Lung (tissue), 12 donors: ENCODE results near the gene SH3PXD2B. TPM values are rescaled to one million over a fixed set of nuclear protein-coding genes. Genes with fewer than 3 reads are reported as not detected.

Experiments
- ATAC-seq: fragments of 200-7000 bp; cut with Tn5 transposase; one replicate; pipeline ENCODE4 v1.9.1; 2020; ENCODE audit warnings: moderate number of reproducible peaks; ENCODE audit not compliant: insufficient read depth, low FRiP score
- DNase-seq, 3 donors: peaks; one replicate each; pipeline ENCODE4 v3.0.0-alpha.2; 2013 to 2017
- H3K27ac ChIP-seq, 2 donors: one replicate each; pipeline ENCODE4 v1.5.1; 2013; ENCODE audit warnings: mild to moderate bottlenecking in 2 of 2, moderate library complexity in 2 of 2, control low read depth in 1 of 2, inconsistent platforms in 1 of 2, low read depth in 1 of 2, low read length in 1 of 2
- H3K27me3 ChIP-seq, 3 donors: one replicate each; pipeline ENCODE4 v1.5.1; 2013; ENCODE audit warnings: low read length in 2 of 3; ENCODE audit not compliant: control insufficient read depth in 3 of 3, insufficient read depth in 3 of 3
- H3K36me3 ChIP-seq, 4 donors: one replicate each; pipeline ENCODE4 v1.5.1; 2013; ENCODE audit warnings: low read length in 4 of 4, mild to moderate bottlenecking in 1 of 4, moderate library complexity in 1 of 4; ENCODE audit not compliant: control insufficient read depth in 4 of 4, insufficient read depth in 4 of 4
- H3K4me1 ChIP-seq, 5 donors: one replicate each; pipeline ENCODE4 v1.5.1; 2013; ENCODE audit warnings: low read length in 5 of 5, mild to moderate bottlenecking in 2 of 5, moderate library complexity in 1 of 5; ENCODE audit not compliant: control insufficient read depth in 5 of 5, insufficient read depth in 5 of 5
- H3K4me3 ChIP-seq: one replicate; pipeline ENCODE4 v1.5.1; 2013; ENCODE audit warnings: mild to moderate bottlenecking, control low read depth, moderate library complexity
- H3K9ac ChIP-seq, 2 donors: one replicate each; pipeline ENCODE4 v1.5.1; 2013; ENCODE audit warnings: low read length in 2 of 2, control low read depth in 1 of 2; ENCODE audit not compliant: insufficient read depth in 1 of 2
- H3K9me3 ChIP-seq, 4 donors: one replicate each; pipeline ENCODE4 v1.5.1; 2013; ENCODE audit warnings: low read length in 3 of 4, mild to moderate bottlenecking in 1 of 4, moderate library complexity in 1 of 4; ENCODE audit not compliant: control insufficient read depth in 4 of 4, insufficient read depth in 3 of 4
- WGBS, 2 donors: extraction: QIAGEN DNeasy Blood & Tissue Kit; methylation state at CpG; one replicate each; pipeline ENCODE4 v1.1.7; 2013; 5-methylcytosine and 5-hydroxymethylcytosine counted together
- polyA plus RNA-seq, 2 donors: library from polyadenylated mRNA; stranded (reverse); fragments of 200-250 nt; gene quantifications; one replicate each; pipeline ENCODE4 v1.2.1, GENCODE V29; 2013
- total RNA-seq, 2 donors: library from RNA; depleted of rRNA in 1 of 2; stranded (reverse); fragments of >200 nt in 1 of 2; gene quantifications; one replicate each; pipeline ENCODE4 v1.2.1, GENCODE V29; 2014 to 2021
- TF ChIP-seq, protein P1 (sequence below): IDR thresholded peaks from 2 replicates; pipeline ENCODE4 v1.5.1; 2012; ENCODE audit warnings: mild to moderate bottlenecking; ENCODE audit errors: control extremely low read depth, extremely low read depth
- donor health status: control.
- donor health status: control.
- donor health status: Bipolar disorder and iron deficiency.
- donor health status: healthy.
- donor health status: DM: yes; HTN: yes; CAD: no.

SH3PXD2B gene
- total and polyA plus RNA-seq, 4 donors = 8.0 to 56.0 (median 21.4) TPM

DNA sequence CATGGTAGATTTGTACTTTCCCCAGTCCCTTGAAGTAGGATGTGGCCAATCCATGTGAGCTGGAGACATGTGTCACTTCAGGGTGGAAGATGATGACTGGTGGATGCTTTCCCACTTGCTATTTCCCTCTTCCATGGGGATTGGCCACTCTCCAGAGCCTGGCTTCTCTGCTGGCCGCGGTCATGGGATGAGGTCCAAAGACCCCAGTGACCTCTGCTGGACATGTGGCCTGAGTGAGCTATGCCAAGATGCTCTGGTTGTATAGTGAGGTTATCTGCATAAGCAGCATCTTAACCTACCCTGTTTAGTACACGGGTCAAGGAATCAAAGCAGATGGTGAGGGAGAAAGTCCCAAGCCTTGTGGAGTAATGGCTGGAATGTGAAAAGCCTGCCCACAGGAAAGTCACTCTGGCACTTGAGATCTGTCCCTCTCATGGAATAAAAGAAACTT, 47.1 kb downstream of the SH3PXD2B start:
- Histone ChIP-seq H3K9ac (no peak overlapping the region), H3K4me1 (peaks cover 0 to 52% (median 19%) of the 10 kb centered on the region in 5 donors), H3K4me3 (no peak overlapping the region), H3K36me3 (peaks cover 0 to 13% (median 2%) of the 10 kb centered on the region in 4 donors), H3K27ac (no peak overlapping the region), H3K9me3 (no peaks in the 10 kb centered on the region), H3K27me3 (no peaks in the 10 kb centered on the region)
- DNase-seq = peak; percentile 50 to 69 (median 64)
- ATAC-seq = no peak
- TF ChIP-seq, protein P1, sequence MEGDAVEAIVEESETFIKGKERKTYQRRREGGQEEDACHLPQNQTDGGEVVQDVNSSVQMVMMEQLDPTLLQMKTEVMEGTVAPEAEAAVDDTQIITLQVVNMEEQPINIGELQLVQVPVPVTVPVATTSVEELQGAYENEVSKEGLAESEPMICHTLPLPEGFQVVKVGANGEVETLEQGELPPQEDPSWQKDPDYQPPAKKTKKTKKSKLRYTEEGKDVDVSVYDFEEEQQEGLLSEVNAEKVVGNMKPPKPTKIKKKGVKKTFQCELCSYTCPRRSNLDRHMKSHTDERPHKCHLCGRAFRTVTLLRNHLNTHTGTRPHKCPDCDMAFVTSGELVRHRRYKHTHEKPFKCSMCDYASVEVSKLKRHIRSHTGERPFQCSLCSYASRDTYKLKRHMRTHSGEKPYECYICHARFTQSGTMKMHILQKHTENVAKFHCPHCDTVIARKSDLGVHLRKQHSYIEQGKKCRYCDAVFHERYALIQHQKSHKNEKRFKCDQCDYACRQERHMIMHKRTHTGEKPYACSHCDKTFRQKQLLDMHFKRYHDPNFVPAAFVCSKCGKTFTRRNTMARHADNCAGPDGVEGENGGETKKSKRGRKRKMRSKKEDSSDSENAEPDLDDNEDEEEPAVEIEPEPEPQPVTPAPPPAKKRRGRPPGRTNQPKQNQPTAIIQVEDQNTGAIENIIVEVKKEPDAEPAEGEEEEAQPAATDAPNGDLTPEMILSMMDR = no peak
- WGBS, 2 donors = 56 to 74% methylated on average over 3 of the region's 3 CpGs

DNA sequence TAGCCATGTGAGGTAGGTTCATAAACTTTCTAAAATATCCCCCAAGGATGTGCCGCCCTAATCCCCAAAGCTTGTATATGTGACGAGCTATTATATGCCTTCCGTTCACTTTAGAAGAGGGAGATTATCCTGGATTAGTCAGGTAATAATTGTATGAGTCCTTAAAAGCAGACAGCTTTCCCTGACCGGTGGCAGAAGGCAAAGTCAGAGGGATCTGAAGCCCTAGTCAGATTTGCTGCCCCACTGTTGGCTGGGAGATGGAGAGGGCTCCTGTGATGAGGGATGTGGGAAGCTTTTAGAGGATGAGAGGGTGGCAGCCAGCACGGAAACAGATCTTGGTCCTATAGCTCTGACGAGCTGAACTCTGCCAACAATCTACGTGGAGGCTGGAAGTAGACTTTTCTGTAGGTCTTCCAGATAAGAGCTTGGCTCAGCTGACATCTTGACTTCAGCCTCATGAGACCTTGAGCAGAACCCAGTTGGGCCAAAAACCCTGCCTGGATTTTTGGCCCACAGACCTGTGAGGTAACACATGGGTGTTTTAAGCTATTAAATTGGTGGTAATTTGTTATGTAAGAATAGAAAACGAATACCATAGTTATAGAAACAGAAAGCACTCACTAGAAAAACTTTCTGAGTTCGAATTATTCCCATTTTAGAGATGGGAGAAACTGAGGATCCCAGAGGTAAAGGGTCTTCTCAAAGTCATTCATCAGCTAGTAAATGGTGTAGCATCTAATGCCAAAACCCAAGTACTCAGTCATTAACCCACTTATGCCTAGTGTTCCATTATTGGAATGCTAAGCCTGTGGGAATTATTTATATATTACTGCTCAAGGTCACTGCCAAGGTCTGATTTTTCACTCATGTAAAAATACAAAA, 48.9 kb downstream of the SH3PXD2B start:
- H3K4me3 ChIP-seq = no peak overlapping the region
- no peak overlapping the region for H3K9ac ChIP-seq
- ATAC-seq (no peak), DNase-seq (no peak)
- peaks cover 0 to 11% (median 2%) of the 10 kb centered on the region in 4 donors for H3K36me3 ChIP-seq
- WGBS, 2 donors = 80 to 88% methylated on average over 9 of the region's 9 CpGs
- H3K27me3 ChIP-seq = no peaks in the 10 kb centered on the region
- H3K9me3 ChIP-seq = no peaks in the 10 kb centered on the region
- H3K27ac ChIP-seq = no peak overlapping the region
- TF ChIP-seq, protein P1 = no peak
- H3K4me1 ChIP-seq = peaks cover 0 to 38% (median 17%) of the 10 kb centered on the region in 5 donors

DNA sequence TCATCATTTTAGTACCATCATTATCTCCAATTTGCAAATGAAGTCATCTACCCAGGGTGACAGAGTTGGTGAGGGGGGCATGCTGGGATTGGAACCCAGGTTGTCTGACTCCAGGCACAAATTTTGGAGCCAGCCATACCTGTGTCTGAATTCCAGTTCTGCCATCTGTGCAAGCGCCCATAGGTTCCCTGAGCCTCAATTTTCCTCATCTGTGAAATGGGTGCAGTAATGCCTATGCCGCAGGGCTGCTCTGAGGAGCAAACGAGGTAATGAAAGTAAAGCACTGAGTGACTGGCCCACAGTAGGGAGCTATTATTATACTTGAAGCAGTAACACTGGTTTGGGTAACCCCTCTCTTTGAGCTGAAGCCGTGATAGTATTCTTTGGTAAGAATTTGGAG, 49.6 kb downstream of the SH3PXD2B start:
- Histone ChIP-seq H3K36me3 (peaks cover 0 to 6% (median 2%) of the 10 kb centered on the region in 4 donors), H3K9ac (no peak overlapping the region), H3K27me3 (no peaks in the 10 kb centered on the region), H3K4me1 (peaks cover 0 to 38% (median 19%) of the 10 kb centered on the region in 5 donors), H3K9me3 (no peaks in the 10 kb centered on the region), H3K4me3 (no peak overlapping the region), H3K27ac (no peak overlapping the region)
- TF ChIP-seq, protein P1 = no peak
- DNase-seq = no peak
- ATAC-seq = no peak
- WGBS, 2 donors = 96 to 98% methylated on average over 4 of the region's 4 CpGs
